Activated CD8-positive, alpha-beta T cell treated with anti-CD3 and anti-CD28 coated beads for 36 hours (primary cell): ENCODE data around the gene TAF1A. TPM values are rescaled to one million over a fixed set of nuclear protein-coding genes. Genes with fewer than 3 reads are reported as not detected.

Source experiments
- ATAC-seq: fragments of 200-7000 bp; cut with Tn5 transposase; one replicate; pipeline ENCODE4 v1.10.0; 2021; ENCODE audit warnings: mild to moderate bottlenecking, moderate library complexity
- CTCF ChIA-PET: fragments of 350-600 bp; sonication (Branson Sonifier 250); formaldehyde crosslinking; loops from one replicate; lab custom pipeline; 2021; ENCODE audit warnings: antibody characterized with exemption; lab: Charles Lee
- POLR2A ChIA-PET: fragments of 350-600 bp; sonication (Branson Sonifier 250); formaldehyde crosslinking; loops from one replicate; lab custom pipeline; 2021; ENCODE audit warnings: antibody characterized with exemption; lab: Charles Lee
- DNase-seq: peaks from one replicate; pipeline ENCODE4 v3.0.0-alpha.2; 2020
- H3K27ac Mint-ChIP-seq: one replicate; pipeline ENCODE4 v1.8.0; 2021; ENCODE audit warnings: mild to moderate bottlenecking, mixed read lengths
- H3K27me3 Mint-ChIP-seq: one replicate; pipeline ENCODE4 v1.8.0; 2021; ENCODE audit warnings: mixed read lengths
- H3K36me3 Mint-ChIP-seq: one replicate; pipeline ENCODE4 v1.8.0; 2021; ENCODE audit warnings: low read depth, mixed read lengths
- H3K4me1 Mint-ChIP-seq: one replicate; pipeline ENCODE4 v1.8.0; 2021; ENCODE audit warnings: low read depth, mixed read lengths
- H3K4me3 Mint-ChIP-seq: one replicate; pipeline ENCODE4 v1.8.0; 2021; ENCODE audit warnings: mild to moderate bottlenecking, moderate library complexity, mixed read lengths
- H3K9me3 Mint-ChIP-seq: one replicate; pipeline ENCODE4 v1.8.0; 2021; ENCODE audit warnings: mixed read lengths
- CTCF ChIP-seq: fragments of 200-600 bp; IDR thresholded peaks from one replicate; pipeline ENCODE4 v1.8.0; 2022; ENCODE audit warnings: antibody characterized with exemption, mild to moderate bottlenecking
- intact Hi-C: fragments of 100-400 bp; cut with micrococcal nuclease; formaldehyde crosslinking; loops from one replicate; pipeline ENCODE4 v1.10.0; 2022
- total RNA-seq, 2 experiments: library from RNA; stranded (reverse); gene quantifications; one replicate each; pipeline ENCODE4 v1.2.3, GENCODE V29; 2021

The TAF1A gene
- total RNA-seq, 2 experiments from 2014 or later, result 18.4 to 19.0 TPM

GRCh38 chr1:222601257-222601656 lies 11.5 kb upstream of the TAF1A start:
- Mint-ChIP-seq H3K27ac (no peak overlapping the region), H3K9me3 (no peaks in the 10 kb centered on the region), H3K36me3 (no peaks in the 10 kb centered on the region), H3K27me3 (no peaks in the 10 kb centered on the region), H3K4me3 (no peak overlapping the region), H3K4me1 (no peaks in the 10 kb centered on the region)
- POLR2A ChIA-PET, result no interaction called here
- intact Hi-C loops, result no loop called here
- DNase-seq (no peak), ATAC-seq (no peak)
- TF ChIP-seq CTCF, result no peak
- CTCF ChIA-PET, result no interaction called here

GRCh38 chr1:222600281-222600680 lies 10.5 kb upstream of the TAF1A start:
- POLR2A ChIA-PET, result no interaction called here
- Mint-ChIP-seq H3K36me3 (no peaks in the 10 kb centered on the region), H3K27ac (no peak overlapping the region), H3K4me1 (no peaks in the 10 kb centered on the region), H3K4me3 (no peak overlapping the region), H3K27me3 (no peaks in the 10 kb centered on the region), H3K9me3 (peaks cover 3% of the 10 kb centered on the region)
- intact Hi-C loops, result no loop called here
- no peak for TF ChIP-seq CTCF
- DNase-seq, result no peak
- CTCF ChIA-PET, result no interaction called here
- no peak for ATAC-seq

- Mint-ChIP-seq H3K4me3 (no peak overlapping the region), H3K36me3 (no peaks in the 10 kb centered on the region), H3K9me3 (peaks cover 4% of the 10 kb centered on the region), H3K27ac (no peak overlapping the region), H3K4me1 (no peaks in the 10 kb centered on the region), H3K27me3 (no peaks in the 10 kb centered on the region)
- DNase-seq, result no peak
- CTCF ChIA-PET, result interaction anchor here (1.3 kb wide), 1 partner anchor 38 kb away, joined by 3 read pairs; no protein-coding TSS in a partner anchor
- no peak for ATAC-seq
- POLR2A ChIA-PET, result no interaction called here
- no peak for TF ChIP-seq CTCF
- intact Hi-C loops, result no loop called here
Observed at GRCh38 chr1:222596696-222597095, 7.0 kb upstream of the TAF1A start.

- ChIA-PET CTCF (interaction anchor here (0.8 kb wide), 1 partner anchor 40 kb away, joined by 5 read pairs; no protein-coding TSS in a partner anchor), POLR2A (interaction anchor here (1.1 kb wide), 1 partner anchor 130 kb away, joined by 3 read pairs; no protein-coding TSS in a partner anchor)
- Mint-ChIP-seq H3K4me1 (peaks cover 8% of the 10 kb centered on the region), H3K36me3 (no peaks in the 10 kb centered on the region), H3K4me3 (no peak overlapping the region), H3K27me3 (no peaks in the 10 kb centered on the region), H3K27ac (no peak overlapping the region), H3K9me3 (peaks cover 4% of the 10 kb centered on the region)
- no peak for TF ChIP-seq CTCF
- no peak for ATAC-seq
- intact Hi-C loops, result no loop called here
- DNase-seq, result no peak
Observed at GRCh38 chr1:222594789-222595188, 5.1 kb upstream of the TAF1A start.

GRCh38 chr1:222592171-222592570 lies 2.4 kb upstream of the TAF1A start:
- Mint-ChIP-seq H3K36me3 (peaks cover 18% of the 10 kb centered on the region), H3K9me3 (peaks cover 4% of the 10 kb centered on the region), H3K4me1 (peaks cover 27% of the 10 kb centered on the region), H3K27me3 (no peaks in the 10 kb centered on the region), H3K27ac (no peak overlapping the region), H3K4me3 (no peak overlapping the region)
- ATAC-seq, result no peak
- ChIA-PET POLR2A (interaction anchor here (1.3 to 1.5 kb wide), 2 partner anchors 25 to 28 kb away, joined by 3 read pairs; no protein-coding TSS in a partner anchor), CTCF (interaction anchor here (1.3 to 2.6 kb wide), 2 partner anchors 12 to 42 kb away, joined by 3 to 9 read pairs; no protein-coding TSS in a partner anchor)
- no peak for DNase-seq
- TF ChIP-seq CTCF, result no peak
- intact Hi-C loops, result no loop called here
